Measurements from ENCODE around the gene IRAK2.
A peak's percentile ranks its signal among the peaks of the same experiment; 100 is the strongest.

DNA sequence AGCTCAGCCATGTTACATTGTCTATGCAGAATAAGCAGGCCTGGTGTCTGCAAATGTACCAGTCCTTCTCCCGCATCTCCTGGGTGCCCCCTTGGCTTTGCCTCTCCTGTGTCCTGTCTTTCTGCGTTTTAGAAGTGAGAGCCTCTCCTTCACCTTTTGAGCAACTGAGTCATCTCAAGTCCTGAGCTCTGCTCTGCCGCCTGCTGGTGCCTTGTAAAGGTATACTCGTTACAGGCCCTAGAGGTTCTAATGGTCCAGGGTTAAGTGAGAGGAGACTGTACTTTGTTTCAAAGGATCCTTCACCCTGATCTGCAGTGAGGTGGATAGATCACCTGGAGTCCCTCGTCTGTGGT lies 115.4 kb downstream of the IRAK2 start:
- TF ChIP-seq, protein P1, sequence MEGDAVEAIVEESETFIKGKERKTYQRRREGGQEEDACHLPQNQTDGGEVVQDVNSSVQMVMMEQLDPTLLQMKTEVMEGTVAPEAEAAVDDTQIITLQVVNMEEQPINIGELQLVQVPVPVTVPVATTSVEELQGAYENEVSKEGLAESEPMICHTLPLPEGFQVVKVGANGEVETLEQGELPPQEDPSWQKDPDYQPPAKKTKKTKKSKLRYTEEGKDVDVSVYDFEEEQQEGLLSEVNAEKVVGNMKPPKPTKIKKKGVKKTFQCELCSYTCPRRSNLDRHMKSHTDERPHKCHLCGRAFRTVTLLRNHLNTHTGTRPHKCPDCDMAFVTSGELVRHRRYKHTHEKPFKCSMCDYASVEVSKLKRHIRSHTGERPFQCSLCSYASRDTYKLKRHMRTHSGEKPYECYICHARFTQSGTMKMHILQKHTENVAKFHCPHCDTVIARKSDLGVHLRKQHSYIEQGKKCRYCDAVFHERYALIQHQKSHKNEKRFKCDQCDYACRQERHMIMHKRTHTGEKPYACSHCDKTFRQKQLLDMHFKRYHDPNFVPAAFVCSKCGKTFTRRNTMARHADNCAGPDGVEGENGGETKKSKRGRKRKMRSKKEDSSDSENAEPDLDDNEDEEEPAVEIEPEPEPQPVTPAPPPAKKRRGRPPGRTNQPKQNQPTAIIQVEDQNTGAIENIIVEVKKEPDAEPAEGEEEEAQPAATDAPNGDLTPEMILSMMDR (IDR thresholded peaks at IDR 0.05; ENCODE audit: borderline replicate concordance, extremely low read depth, low read length, poor library complexity, severe bottlenecking) = peak; percentile 15
- no peak for TF ChIP-seq EZH2 (IDR thresholded peaks at IDR 0.05; ENCODE audit: borderline replicate concordance, low read depth, low read length, severe bottlenecking)

Measured in DND-41 (cell line).